HepG2 (cell line): ENCODE data around the gene BBS1. TPM values are rescaled to one million over a fixed set of nuclear protein-coding genes. Genes with fewer than 3 reads are reported as not detected.

Experiments
- CHCHD3 ChIP-seq: sonication (generic); formaldehyde crosslinking; IDR thresholded peaks from 2 replicates; pipeline ENCODE4 v1.8.0; 2022; ENCODE audit warnings: mild to moderate bottlenecking, missing genetic modification reagents, moderate library complexity
- HOXA9 ChIP-seq: sonication (generic); formaldehyde crosslinking; IDR thresholded peaks from 2 replicates; pipeline ENCODE4 v1.8.1; 2022; ENCODE audit warnings: missing genetic modification reagents, mild to moderate bottlenecking, moderate library complexity, borderline replicate concordance
- ISL2 ChIP-seq: sonication (generic); formaldehyde crosslinking; IDR thresholded peaks from 2 replicates; pipeline ENCODE4 v1.5.0; 2020; ENCODE audit warnings: missing genetic modification reagents
- MIER2 ChIP-seq: IDR thresholded peaks from 2 replicates; pipeline ENCODE4 v1.6.1; 2016; ENCODE audit warnings: missing biosample characterization, missing genetic modification reagents
- NAIF1 ChIP-seq: sonication (generic); formaldehyde crosslinking; IDR thresholded peaks from 2 replicates; pipeline ENCODE4 v1.5.0; 2020; ENCODE audit warnings: mild to moderate bottlenecking, missing genetic modification reagents, borderline replicate concordance
- PAF1 ChIP-seq: IDR thresholded peaks from 2 replicates; pipeline ENCODE4 v1.6.1; 2016; ENCODE audit warnings: missing genetic modification reagents, missing compliant biosample characterization
- PAWR ChIP-seq: sonication (generic); formaldehyde crosslinking; IDR thresholded peaks from 2 replicates; pipeline ENCODE4 v1.4.0; 2020; ENCODE audit warnings: missing genetic modification reagents, mild to moderate bottlenecking, borderline replicate concordance
- PHB2 ChIP-seq: fragments of 450-650 bp; IDR thresholded peaks from 2 replicates; pipeline ENCODE4 v1.6.1; 2018; ENCODE audit not compliant: partially characterized antibody
- TSC22D2 ChIP-seq: sonication (generic); formaldehyde crosslinking; IDR thresholded peaks from 2 replicates; pipeline ENCODE4 v1.5.1; 2020; ENCODE audit warnings: missing genetic modification reagents, mild to moderate bottlenecking, borderline replicate concordance
- ZFP1 ChIP-seq: IDR thresholded peaks from 2 replicates; pipeline ENCODE4 v1.6.1; 2016
- ZNF124 ChIP-seq: sonication (generic); formaldehyde crosslinking; IDR thresholded peaks from 2 replicates; pipeline ENCODE4 v1.4.0; 2020; ENCODE audit warnings: missing genetic modification reagents
- ZNF670 ChIP-seq: sonication (generic); formaldehyde crosslinking; IDR thresholded peaks from 2 replicates; pipeline ENCODE4 v1.8.0; 2022; ENCODE audit warnings: mild to moderate bottlenecking, missing genetic modification reagents, borderline replicate concordance
- ZSCAN30 ChIP-seq: sonication (generic); formaldehyde crosslinking; IDR thresholded peaks from 2 replicates; pipeline ENCODE4 v1.5.0; 2020; ENCODE audit warnings: mild to moderate bottlenecking, missing genetic modification reagents
- polyA plus RNA-seq, 8 experiments: library from polyadenylated mRNA; depleted of rRNA in 3 of 8; stranded (reverse) in 7 of 8; unstranded in 1 of 8; fragments of >200 nt; fragmentation: Illumina TruSeq in 4 of 8; extraction: Trizol in 4 of 8; gene quantifications; 2 replicates each; pipeline versions ENCODE4 v1.2.1 to v1.2.3, GENCODE V29; 2011 to 2016; ENCODE audit warnings: low read depth in 4 of 8, missing spikeins in 1 of 8, mixed read lengths in 1 of 8; ENCODE audit not compliant: insufficient read depth in 1 of 8
- total RNA-seq, 5 experiments: library from RNA; depleted of rRNA; stranded (reverse); fragments of >200 nt; fragmentation: Illumina TruSeq; extraction: Trizol; gene quantifications; 2 replicates each; pipeline ENCODE4 v1.2.3, GENCODE V29; 2016; ENCODE audit warnings: low read depth in 1 of 5
- TF ChIP-seq, protein P1 (sequence below): sonication (generic); formaldehyde crosslinking; IDR thresholded peaks from 2 replicates; pipeline ENCODE4 v1.5.1; 2020; ENCODE audit warnings: mild to moderate bottlenecking, missing genetic modification reagents, moderate library complexity
- TF ChIP-seq, protein P2 (sequence below): sonication (generic); formaldehyde crosslinking; IDR thresholded peaks from 2 replicates; pipeline ENCODE4 v1.4.0; 2020; ENCODE audit warnings: missing genetic modification reagents
- TF ChIP-seq, protein P3 (sequence below): IDR thresholded peaks from 2 replicates; pipeline ENCODE4 v1.6.1; 2016; ENCODE audit warnings: low read depth, missing genetic modification reagents, missing compliant biosample characterization
- TF ChIP-seq, protein P4 (sequence below): sonication (generic); formaldehyde crosslinking; IDR thresholded peaks from 2 replicates; pipeline ENCODE4 v1.8.0; 2022; ENCODE audit warnings: mild to moderate bottlenecking, missing genetic modification reagents, moderate library complexity

Gene BBS1
- total and polyA plus RNA-seq, 2 of the 13 experiments (the other 11 are each of a cell fraction or from before 2014, with no cell fraction given): 11.7 to 14.1 TPM

DNA sequence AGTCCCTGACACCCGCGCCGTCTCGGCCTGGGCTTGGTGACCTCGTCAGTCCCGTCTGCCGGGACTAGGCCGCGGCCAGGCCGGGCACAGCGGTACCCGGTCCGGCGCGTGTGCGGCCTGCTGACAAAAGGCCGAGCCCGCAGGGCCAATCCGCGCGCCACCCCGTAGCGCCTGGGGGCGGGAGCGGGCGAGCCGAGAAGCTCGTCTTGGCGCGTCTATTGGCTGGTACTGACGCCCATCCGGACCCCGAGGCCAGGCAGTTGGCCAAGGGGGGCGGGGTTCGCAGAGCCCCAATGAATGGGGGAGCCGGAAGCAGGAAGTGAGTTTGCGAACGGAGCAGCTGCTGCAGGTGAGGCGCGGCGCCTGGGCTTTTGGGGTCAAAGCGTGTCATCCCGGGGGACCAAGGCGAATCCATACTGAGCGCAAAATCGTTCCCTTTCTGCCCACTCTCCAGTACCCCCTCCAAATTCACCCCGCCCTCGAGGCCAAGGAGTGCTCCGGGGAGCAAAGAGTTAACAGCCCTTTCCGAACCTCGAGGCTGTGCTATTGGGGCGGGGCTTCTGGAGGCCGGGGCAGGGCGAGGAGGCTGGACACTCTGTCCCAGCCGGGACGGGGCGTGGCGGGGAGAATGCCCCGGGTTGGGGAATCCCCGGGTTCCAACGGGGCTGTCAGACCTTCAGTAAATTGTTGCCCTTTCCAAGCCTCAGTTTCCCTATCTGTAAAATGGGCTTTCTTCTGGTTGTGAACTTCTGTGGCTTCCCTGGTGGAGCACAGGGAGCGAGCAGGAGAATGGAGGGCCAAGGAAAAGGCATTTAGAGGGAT is 30.1 kb upstream of the BBS1 start, which contains the start of gene DPP3 (continued):
- TF ChIP-seq PAWR (CRISPR knock-in tag): no peak
- TF ChIP-seq CHCHD3 (CRISPR knock-in tag): no peak
- TF ChIP-seq, protein P1, sequence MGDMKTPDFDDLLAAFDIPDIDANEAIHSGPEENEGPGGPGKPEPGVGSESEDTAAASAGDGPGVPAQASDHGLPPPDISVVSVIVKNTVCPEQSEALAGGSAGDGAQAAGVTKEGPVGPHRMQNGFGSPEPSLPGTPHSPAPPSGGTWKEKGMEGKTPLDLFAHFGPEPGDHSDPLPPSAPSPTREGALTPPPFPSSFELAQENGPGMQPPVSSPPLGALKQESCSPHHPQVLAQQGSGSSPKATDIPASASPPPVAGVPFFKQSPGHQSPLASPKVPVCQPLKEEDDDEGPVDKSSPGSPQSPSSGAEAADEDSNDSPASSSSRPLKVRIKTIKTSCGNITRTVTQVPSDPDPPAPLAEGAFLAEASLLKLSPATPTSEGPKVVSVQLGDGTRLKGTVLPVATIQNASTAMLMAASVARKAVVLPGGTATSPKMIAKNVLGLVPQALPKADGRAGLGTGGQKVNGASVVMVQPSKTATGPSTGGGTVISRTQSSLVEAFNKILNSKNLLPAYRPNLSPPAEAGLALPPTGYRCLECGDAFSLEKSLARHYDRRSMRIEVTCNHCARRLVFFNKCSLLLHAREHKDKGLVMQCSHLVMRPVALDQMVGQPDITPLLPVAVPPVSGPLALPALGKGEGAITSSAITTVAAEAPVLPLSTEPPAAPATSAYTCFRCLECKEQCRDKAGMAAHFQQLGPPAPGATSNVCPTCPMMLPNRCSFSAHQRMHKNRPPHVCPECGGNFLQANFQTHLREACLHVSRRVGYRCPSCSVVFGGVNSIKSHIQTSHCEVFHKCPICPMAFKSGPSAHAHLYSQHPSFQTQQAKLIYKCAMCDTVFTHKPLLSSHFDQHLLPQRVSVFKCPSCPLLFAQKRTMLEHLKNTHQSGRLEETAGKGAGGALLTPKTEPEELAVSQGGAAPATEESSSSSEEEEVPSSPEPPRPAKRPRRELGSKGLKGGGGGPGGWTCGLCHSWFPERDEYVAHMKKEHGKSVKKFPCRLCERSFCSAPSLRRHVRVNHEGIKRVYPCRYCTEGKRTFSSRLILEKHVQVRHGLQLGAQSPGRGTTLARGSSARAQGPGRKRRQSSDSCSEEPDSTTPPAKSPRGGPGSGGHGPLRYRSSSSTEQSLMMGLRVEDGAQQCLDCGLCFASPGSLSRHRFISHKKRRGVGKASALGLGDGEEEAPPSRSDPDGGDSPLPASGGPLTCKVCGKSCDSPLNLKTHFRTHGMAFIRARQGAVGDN (CRISPR knock-in tag): peak; percentile 98
- TF ChIP-seq ZNF124: no peak; the same call in 1 of the 2 replicates
- TF ChIP-seq MIER2 (CRISPR knock-in tag): 0 out of 2 replicates have a peak, but pooled peaks have one; percentile 29
- TF ChIP-seq ZFP1 (CRISPR knock-in tag): no peak
- no peak; the same call in 1 of the 2 replicates for TF ChIP-seq HOXA9
- 0 out of 2 replicates have a peak, but pooled peaks have one; percentile 68 for TF ChIP-seq ZSCAN30 (CRISPR knock-in tag)
- TF ChIP-seq, protein P2, sequence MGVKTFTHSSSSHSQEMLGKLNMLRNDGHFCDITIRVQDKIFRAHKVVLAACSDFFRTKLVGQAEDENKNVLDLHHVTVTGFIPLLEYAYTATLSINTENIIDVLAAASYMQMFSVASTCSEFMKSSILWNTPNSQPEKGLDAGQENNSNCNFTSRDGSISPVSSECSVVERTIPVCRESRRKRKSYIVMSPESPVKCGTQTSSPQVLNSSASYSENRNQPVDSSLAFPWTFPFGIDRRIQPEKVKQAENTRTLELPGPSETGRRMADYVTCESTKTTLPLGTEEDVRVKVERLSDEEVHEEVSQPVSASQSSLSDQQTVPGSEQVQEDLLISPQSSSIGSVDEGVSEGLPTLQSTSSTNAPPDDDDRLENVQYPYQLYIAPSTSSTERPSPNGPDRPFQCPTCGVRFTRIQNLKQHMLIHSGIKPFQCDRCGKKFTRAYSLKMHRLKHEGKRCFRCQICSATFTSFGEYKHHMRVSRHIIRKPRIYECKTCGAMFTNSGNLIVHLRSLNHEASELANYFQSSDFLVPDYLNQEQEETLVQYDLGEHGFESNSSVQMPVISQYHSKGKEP: 0 out of 2 replicates have a peak, but pooled peaks have one; percentile 48
- TF ChIP-seq ZNF670: peak; percentile 60; the same call in 1 of the 2 replicates
- TF ChIP-seq, protein P3, sequence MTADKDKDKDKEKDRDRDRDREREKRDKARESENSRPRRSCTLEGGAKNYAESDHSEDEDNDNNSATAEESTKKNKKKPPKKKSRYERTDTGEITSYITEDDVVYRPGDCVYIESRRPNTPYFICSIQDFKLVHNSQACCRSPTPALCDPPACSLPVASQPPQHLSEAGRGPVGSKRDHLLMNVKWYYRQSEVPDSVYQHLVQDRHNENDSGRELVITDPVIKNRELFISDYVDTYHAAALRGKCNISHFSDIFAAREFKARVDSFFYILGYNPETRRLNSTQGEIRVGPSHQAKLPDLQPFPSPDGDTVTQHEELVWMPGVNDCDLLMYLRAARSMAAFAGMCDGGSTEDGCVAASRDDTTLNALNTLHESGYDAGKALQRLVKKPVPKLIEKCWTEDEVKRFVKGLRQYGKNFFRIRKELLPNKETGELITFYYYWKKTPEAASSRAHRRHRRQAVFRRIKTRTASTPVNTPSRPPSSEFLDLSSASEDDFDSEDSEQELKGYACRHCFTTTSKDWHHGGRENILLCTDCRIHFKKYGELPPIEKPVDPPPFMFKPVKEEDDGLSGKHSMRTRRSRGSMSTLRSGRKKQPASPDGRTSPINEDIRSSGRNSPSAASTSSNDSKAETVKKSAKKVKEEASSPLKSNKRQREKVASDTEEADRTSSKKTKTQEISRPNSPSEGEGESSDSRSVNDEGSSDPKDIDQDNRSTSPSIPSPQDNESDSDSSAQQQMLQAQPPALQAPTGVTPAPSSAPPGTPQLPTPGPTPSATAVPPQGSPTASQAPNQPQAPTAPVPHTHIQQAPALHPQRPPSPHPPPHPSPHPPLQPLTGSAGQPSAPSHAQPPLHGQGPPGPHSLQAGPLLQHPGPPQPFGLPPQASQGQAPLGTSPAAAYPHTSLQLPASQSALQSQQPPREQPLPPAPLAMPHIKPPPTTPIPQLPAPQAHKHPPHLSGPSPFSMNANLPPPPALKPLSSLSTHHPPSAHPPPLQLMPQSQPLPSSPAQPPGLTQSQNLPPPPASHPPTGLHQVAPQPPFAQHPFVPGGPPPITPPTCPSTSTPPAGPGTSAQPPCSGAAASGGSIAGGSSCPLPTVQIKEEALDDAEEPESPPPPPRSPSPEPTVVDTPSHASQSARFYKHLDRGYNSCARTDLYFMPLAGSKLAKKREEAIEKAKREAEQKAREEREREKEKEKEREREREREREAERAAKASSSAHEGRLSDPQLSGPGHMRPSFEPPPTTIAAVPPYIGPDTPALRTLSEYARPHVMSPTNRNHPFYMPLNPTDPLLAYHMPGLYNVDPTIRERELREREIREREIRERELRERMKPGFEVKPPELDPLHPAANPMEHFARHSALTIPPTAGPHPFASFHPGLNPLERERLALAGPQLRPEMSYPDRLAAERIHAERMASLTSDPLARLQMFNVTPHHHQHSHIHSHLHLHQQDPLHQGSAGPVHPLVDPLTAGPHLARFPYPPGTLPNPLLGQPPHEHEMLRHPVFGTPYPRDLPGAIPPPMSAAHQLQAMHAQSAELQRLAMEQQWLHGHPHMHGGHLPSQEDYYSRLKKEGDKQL: no peak
- TF ChIP-seq ISL2 (CRISPR knock-in tag): no peak; the same call in 1 of the 2 replicates
- TF ChIP-seq TSC22D2 (CRISPR knock-in tag): no peak; the same call in 1 of the 2 replicates
- no peak for TF ChIP-seq PHB2
- TF ChIP-seq NAIF1 (CRISPR knock-in tag): peak; percentile 51; the same call in 1 of the 2 replicates
- TF ChIP-seq PAF1: no peak
- TF ChIP-seq, protein P4, sequence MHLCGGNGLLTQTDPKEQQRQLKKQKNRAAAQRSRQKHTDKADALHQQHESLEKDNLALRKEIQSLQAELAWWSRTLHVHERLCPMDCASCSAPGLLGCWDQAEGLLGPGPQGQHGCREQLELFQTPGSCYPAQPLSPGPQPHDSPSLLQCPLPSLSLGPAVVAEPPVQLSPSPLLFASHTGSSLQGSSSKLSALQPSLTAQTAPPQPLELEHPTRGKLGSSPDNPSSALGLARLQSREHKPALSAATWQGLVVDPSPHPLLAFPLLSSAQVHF (CRISPR knock-in tag): no peak
